ENCODE measurements around the gene FOXA1.

GRCh38 chr14:37558740-37559139, 36.3 kb downstream of the FOXA1 start:
- TF ChIP-seq, protein P1, sequence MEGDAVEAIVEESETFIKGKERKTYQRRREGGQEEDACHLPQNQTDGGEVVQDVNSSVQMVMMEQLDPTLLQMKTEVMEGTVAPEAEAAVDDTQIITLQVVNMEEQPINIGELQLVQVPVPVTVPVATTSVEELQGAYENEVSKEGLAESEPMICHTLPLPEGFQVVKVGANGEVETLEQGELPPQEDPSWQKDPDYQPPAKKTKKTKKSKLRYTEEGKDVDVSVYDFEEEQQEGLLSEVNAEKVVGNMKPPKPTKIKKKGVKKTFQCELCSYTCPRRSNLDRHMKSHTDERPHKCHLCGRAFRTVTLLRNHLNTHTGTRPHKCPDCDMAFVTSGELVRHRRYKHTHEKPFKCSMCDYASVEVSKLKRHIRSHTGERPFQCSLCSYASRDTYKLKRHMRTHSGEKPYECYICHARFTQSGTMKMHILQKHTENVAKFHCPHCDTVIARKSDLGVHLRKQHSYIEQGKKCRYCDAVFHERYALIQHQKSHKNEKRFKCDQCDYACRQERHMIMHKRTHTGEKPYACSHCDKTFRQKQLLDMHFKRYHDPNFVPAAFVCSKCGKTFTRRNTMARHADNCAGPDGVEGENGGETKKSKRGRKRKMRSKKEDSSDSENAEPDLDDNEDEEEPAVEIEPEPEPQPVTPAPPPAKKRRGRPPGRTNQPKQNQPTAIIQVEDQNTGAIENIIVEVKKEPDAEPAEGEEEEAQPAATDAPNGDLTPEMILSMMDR (IDR thresholded peaks at IDR 0.05) = no peak
- no peak for TF ChIP-seq EP300 (IDR thresholded peaks at IDR 0.05)
